VCaP (cell line): Measurements from ENCODE around the gene TMTC1.

Experiments used
- H3K27ac ChIP-seq: fragments of 450-650 bp; 2 replicates; pipeline ENCODE4 v1.5.1; 2017
- CTCF ChIP-seq: fragments of 450-650 bp; conservative IDR thresholded peaks from 2 replicates; pipeline ENCODE4 v1.5.1; 2017; ENCODE audit warnings: mild to moderate bottlenecking, moderate library complexity

TMTC1 gene

GRCh38 chr12:29804019-29804418 is 20.3 kb upstream of the TMTC1 start:
- no peak for TF ChIP-seq CTCF
- no peak overlapping the region for H3K27ac ChIP-seq

- no peak for TF ChIP-seq CTCF
- no peak overlapping the region for H3K27ac ChIP-seq
These were observed 15.8 kb upstream of the TMTC1 start for GRCh38 chr12:29799591-29799990.

- no peak for TF ChIP-seq CTCF
These were observed 14.0 kb upstream of the TMTC1 start for GRCh38 chr12:29797565-29798355.

GRCh38 chr12:29796823-29797263 is 13.1 kb upstream of the TMTC1 start:
- TF ChIP-seq CTCF: no peak

More at GRCh38 chr12:29797565-29798355, 14.0 kb upstream of the TMTC1 start:
- H3K27ac ChIP-seq: no peak overlapping the region

GRCh38 chr12:29795715-29796114 is 12.0 kb upstream of the TMTC1 start:
- TF ChIP-seq CTCF: no peak
- H3K27ac ChIP-seq: no peak overlapping the region

More at GRCh38 chr12:29796823-29797263, 13.1 kb upstream of the TMTC1 start:
- H3K27ac ChIP-seq: no peak overlapping the region

- peak overlapping the region; percentile 20 for H3K27ac ChIP-seq
- TF ChIP-seq CTCF: no peak
These were observed 11.1 kb upstream of the TMTC1 start for GRCh38 chr12:29794862-29795261.

GRCh38 chr12:29792853-29793252 is 9.1 kb upstream of the TMTC1 start:
- no peak overlapping the region for H3K27ac ChIP-seq
- no peak for TF ChIP-seq CTCF
